ENCODE data around the gene SYCP2L.

DNA sequence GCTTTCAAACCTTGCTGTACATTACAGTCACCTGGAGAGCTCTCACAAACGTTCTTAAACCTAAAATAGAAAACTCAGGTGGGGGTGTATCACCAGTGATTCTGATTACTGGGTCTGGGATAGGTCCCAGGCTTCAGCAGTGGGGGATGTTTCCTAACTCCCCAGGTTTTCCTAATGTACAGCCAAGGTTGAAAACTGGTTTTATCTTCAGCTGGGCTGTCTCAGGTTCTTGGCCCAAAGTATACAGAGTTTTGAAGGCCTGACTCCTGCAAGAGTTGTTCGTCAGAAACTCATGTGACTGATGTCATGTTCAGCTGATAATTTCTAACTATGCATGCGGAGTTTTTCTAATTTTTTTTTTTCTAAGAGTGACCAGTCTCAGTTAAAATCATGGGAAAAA, 9.8 kb downstream of the SYCP2L start:
- TF ChIP-seq, protein P1, sequence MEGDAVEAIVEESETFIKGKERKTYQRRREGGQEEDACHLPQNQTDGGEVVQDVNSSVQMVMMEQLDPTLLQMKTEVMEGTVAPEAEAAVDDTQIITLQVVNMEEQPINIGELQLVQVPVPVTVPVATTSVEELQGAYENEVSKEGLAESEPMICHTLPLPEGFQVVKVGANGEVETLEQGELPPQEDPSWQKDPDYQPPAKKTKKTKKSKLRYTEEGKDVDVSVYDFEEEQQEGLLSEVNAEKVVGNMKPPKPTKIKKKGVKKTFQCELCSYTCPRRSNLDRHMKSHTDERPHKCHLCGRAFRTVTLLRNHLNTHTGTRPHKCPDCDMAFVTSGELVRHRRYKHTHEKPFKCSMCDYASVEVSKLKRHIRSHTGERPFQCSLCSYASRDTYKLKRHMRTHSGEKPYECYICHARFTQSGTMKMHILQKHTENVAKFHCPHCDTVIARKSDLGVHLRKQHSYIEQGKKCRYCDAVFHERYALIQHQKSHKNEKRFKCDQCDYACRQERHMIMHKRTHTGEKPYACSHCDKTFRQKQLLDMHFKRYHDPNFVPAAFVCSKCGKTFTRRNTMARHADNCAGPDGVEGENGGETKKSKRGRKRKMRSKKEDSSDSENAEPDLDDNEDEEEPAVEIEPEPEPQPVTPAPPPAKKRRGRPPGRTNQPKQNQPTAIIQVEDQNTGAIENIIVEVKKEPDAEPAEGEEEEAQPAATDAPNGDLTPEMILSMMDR (IDR thresholded peaks at IDR 0.05), result no peak
- TF ChIP-seq POLR2A (IDR thresholded peaks at IDR 0.05), result no peak

Data from esophagus squamous epithelium (tissue), 4 donors.